Activated naive CD4-positive, alpha-beta T cell (primary cell): ENCODE data around the gene CEP170B.
"Not testable (repeated sequence)": the region's sequence is repeated elsewhere in the genome, so short reads cannot be mapped to it uniquely, and the experiment has no call there.

Source experiments
- DNase-seq, 4 experiments: peaks; one replicate each; lab custom pipeline; 2025; lab: John Stamatoyannopoulos, UW

Gene CEP170B

GRCh38 chr14:104879201-104879982 is 14.3 kb downstream of the CEP170B start:
- DNase-seq = no peak

GRCh38 chr14:104879983-104880565 is 15.0 kb downstream of the CEP170B start:
- DNase-seq = no peak

GRCh38 chr14:104880584-104881210 is 15.6 kb downstream of the CEP170B start:
- DNase-seq = no peak

GRCh38 chr14:104881369-104881979 is 16.4 kb downstream of the CEP170B start:
- DNase-seq = no peak

- DNase-seq = no peak
Observed at GRCh38 chr14:104882325-104882973, 17.4 kb downstream of the CEP170B start.

- DNase-seq = no peak
Observed at GRCh38 chr14:104882991-104883660, 18.1 kb downstream of the CEP170B start.

- DNase-seq = no peak
Observed at GRCh38 chr14:104883681-104884361, 18.8 kb downstream of the CEP170B start.

GRCh38 chr14:104884381-104884780 is 19.3 kb downstream of the CEP170B start:
- DNase-seq = not testable (repeated sequence)

GRCh38 chr14:104885031-104885972 is 20.2 kb downstream of the CEP170B start:
- no peak for DNase-seq

GRCh38 chr14:104885973-104886689 is 21.1 kb downstream of the CEP170B start:
- no peak for DNase-seq

- DNase-seq = no peak
Observed at GRCh38 chr14:104886690-104887622, 21.9 kb downstream of the CEP170B start.

GRCh38 chr14:104887623-104888488 is 22.8 kb downstream of the CEP170B start:
- no peak for DNase-seq

- no peak for DNase-seq
Observed at GRCh38 chr14:104888489-104889374, 23.7 kb downstream of the CEP170B start.

GRCh38 chr14:104889375-104889757 is 24.3 kb downstream of the CEP170B start:
- no peak for DNase-seq

GRCh38 chr14:104890292-104890691 is 25.2 kb downstream of the CEP170B start:
- DNase-seq = not testable (repeated sequence)

GRCh38 chr14:104891121-104891551 is 26.1 kb downstream of the CEP170B start:
- no peak for DNase-seq
